B cell (primary cell): ENCODE measurements around the gene GMPR2. TPM values are rescaled to one million over a fixed set of nuclear protein-coding genes. Genes with fewer than 3 reads are reported as not detected.

Experiments used
- ATAC-seq: fragments of 200-7000 bp; cut with Tn5 transposase; one replicate; pipeline ENCODE4 v1.10.0; 2021; ENCODE audit warnings: low read depth, mild to moderate bottlenecking, moderate number of reproducible peaks, moderate library complexity
- CTCF ChIA-PET: fragments of 350-600 bp; sonication (Branson Sonifier 250); formaldehyde crosslinking; loops from one replicate; lab custom pipeline; 2021; ENCODE audit warnings: antibody characterized with exemption, inconsistent platforms; lab: Charles Lee
- POLR2A ChIA-PET: fragments of 350-600 bp; sonication (Branson Sonifier 250); formaldehyde crosslinking; loops from one replicate; lab custom pipeline; 2021; ENCODE audit warnings: antibody characterized with exemption; lab: Charles Lee
- DNase-seq: peaks from one replicate; pipeline ENCODE4 v3.0.0; 2013
- H2AFZ ChIP-seq: 2 replicates; pipeline ENCODE4 v1.6.1; 2012; ENCODE audit warnings: mild to moderate bottlenecking, low read depth, low read length; ENCODE audit not compliant: insufficient read depth, poor library complexity, severe bottlenecking
- H3K27ac ChIP-seq, 2 donors: 1 replicate in 1 of 2; 2 replicates in 1 of 2; pipeline ENCODE4 v1.5.1; 2012 to 2013; ENCODE audit warnings: low read length in 2 of 2, mild to moderate bottlenecking in 2 of 2, moderate library complexity in 1 of 2
- H3K27me3 ChIP-seq, 4 experiments: fragments of 200-600 bp in 1 of 4; sonication (generic) in 1 of 4; replicated peaks in 1 of 4; 1 replicate in 2 of 4; 2 replicates in 2 of 4; pipeline versions ENCODE4 v1.6.1 to v1.7.0; 2013 to 2016; ENCODE audit warnings: low read length in 3 of 4, mild to moderate bottlenecking in 2 of 4, mixed read lengths in 1 of 4, moderate library complexity in 1 of 4; ENCODE audit not compliant: insufficient read depth in 4 of 4, control insufficient read depth in 3 of 4; ENCODE audit errors: control extremely low read depth in 1 of 4
- H3K36me3 ChIP-seq, 2 experiments: replicated peaks in 1 of 2; 1 replicate in 1 of 2; 2 replicates in 1 of 2; pipeline versions ENCODE4 v1.6.1 to v1.7.1; 2013; ENCODE audit warnings: low read length in 1 of 2; ENCODE audit not compliant: insufficient read depth in 2 of 2, control insufficient read depth in 1 of 2; ENCODE audit errors: control extremely low read depth in 1 of 2, extremely low read depth in 1 of 2
- H3K4me1 ChIP-seq, 2 donors: fragments of 200-600 bp in 1 of 2; sonication (generic) in 1 of 2; 1 replicate in 1 of 2; 2 replicates in 1 of 2; pipeline versions ENCODE4 v1.5.1 to v1.6.1; 2013 to 2017; ENCODE audit warnings: low read length in 2 of 2; ENCODE audit not compliant: control insufficient read depth in 2 of 2, insufficient read depth in 2 of 2
- H3K4me2 ChIP-seq: replicated peaks from 2 replicates; pipeline ENCODE3; 2012; ENCODE audit warnings: mild to moderate bottlenecking, low read depth, low read length; ENCODE audit not compliant: poor library complexity, severe bottlenecking
- H3K4me3 ChIP-seq, 5 experiments: fragments of 200-600 bp in 1 of 5; sonication (generic) in 1 of 5; 1 replicate in 3 of 5; 2 replicates in 2 of 5; pipeline versions ENCODE4 v1.5.1 to v1.7.0; 2011 to 2016; ENCODE audit warnings: low read length in 4 of 5, mild to moderate bottlenecking in 4 of 5, low read depth in 2 of 5, control low read depth in 1 of 5, moderate library complexity in 1 of 5; ENCODE audit not compliant: insufficient read depth in 1 of 5; ENCODE audit errors: control extremely low read depth in 1 of 5, extremely low read depth in 1 of 5
- H3K79me2 ChIP-seq: fragments of 200-600 bp; sonication (generic); one replicate; pipeline ENCODE4 v1.6.0; 2016; ENCODE audit warnings: low read length; ENCODE audit not compliant: control insufficient read depth, insufficient read depth
- H3K9ac ChIP-seq: fragments of 200-600 bp; sonication (generic); 2 replicates; pipeline ENCODE4 v1.6.1; 2017; ENCODE audit warnings: mild to moderate bottlenecking, low read length, moderate library complexity
- H3K9me3 ChIP-seq, 3 donors: one replicate each; pipeline versions ENCODE4 v1.6.1 to v1.7.1; 2013; ENCODE audit warnings: low read length in 2 of 3; ENCODE audit not compliant: control insufficient read depth in 2 of 3, insufficient read depth in 1 of 3; ENCODE audit errors: control extremely low read depth in 1 of 3
- H4K20me1 ChIP-seq: 2 replicates; pipeline ENCODE4 v1.6.0; 2012; ENCODE audit warnings: mild to moderate bottlenecking, low read length; ENCODE audit not compliant: insufficient read depth, control insufficient read depth, poor library complexity, severe bottlenecking
- H3K27ac Mint-ChIP-seq: one replicate; pipeline ENCODE4 v1.8.0; 2021; ENCODE audit warnings: mixed read lengths
- H3K27me3 Mint-ChIP-seq: one replicate; pipeline ENCODE4 v1.8.0; 2021; ENCODE audit warnings: mixed read lengths
- H3K4me1 Mint-ChIP-seq: one replicate; pipeline ENCODE4 v1.8.0; 2021; ENCODE audit warnings: mixed read lengths
- H3K4me3 Mint-ChIP-seq: one replicate; pipeline ENCODE4 v1.8.0; 2021; ENCODE audit warnings: mixed read lengths
- H3K9me3 Mint-ChIP-seq: one replicate; pipeline ENCODE4 v1.8.0; 2022; ENCODE audit warnings: mixed read lengths; ENCODE audit not compliant: insufficient read depth
- EZH2 ChIP-seq: IDR thresholded peaks from 2 replicates; pipeline ENCODE4 v1.6.1; 2012; ENCODE audit warnings: borderline replicate concordance, low read depth, mild to moderate bottlenecking, moderate library complexity, low read length; ENCODE audit not compliant: insufficient read depth, poor library complexity, severe bottlenecking
- WGBS: methylation state at CpG from one replicate; pipeline ENCODE4 v1.1.5; 2013; ENCODE audit warnings: missing lambda C conversion rate; ENCODE audit not compliant: insufficient coverage; 5-methylcytosine and 5-hydroxymethylcytosine counted together
- intact Hi-C: fragments of 100-400 bp; cut with micrococcal nuclease; formaldehyde crosslinking; loops from one replicate; pipeline ENCODE4 v1.10.0; 2022
- polyA plus RNA-seq: library from polyadenylated mRNA; depleted of rRNA; stranded (reverse); fragments of >200 nt; gene quantifications from 2 replicates; pipeline ENCODE4 v1.2.3, GENCODE V29; 2012
- total RNA-seq, 2 donors: library from RNA; stranded (reverse); fragments of 120-200 nt in 1 of 2; gene quantifications; 1 replicate in 1 of 2; 2 replicates in 1 of 2; pipeline versions ENCODE4 v1.2.3 to v1.2.4, GENCODE V29; 2013 to 2022
- TF ChIP-seq, protein P1 (sequence below): fragments of 200-600 bp; IDR thresholded peaks from one replicate; pipeline ENCODE4 v1.8.0; 2022; ENCODE audit warnings: antibody characterized with exemption, mild to moderate bottlenecking

The GMPR2 gene
- total and polyA plus RNA-seq, 2 donors (not counting 1 experiment from before 2014, with no cell fraction given): 39.7 to 58.7 TPM

DNA sequence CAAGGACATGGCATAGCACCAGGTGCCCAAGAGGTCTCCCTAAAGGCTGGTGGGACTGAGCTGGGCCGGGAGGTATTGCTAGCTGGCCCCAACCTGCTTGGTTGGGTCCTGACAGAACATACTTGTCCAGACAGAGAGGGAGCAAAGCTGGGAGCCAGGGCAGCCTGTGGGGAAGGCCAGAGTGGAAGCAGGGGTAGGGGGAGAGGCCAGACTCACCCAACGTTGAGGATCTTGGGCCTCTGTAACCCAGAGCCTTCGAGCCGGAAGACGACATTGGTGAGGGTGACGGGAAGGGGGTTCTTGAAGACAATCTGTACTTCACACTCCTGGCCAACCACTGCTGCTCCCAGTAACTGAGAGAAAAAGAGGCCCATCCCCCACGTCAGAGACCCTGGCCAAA, 21.2 kb downstream of the GMPR2 start:
- no peaks in the 10 kb centered on the region for H3K4me1 Mint-ChIP-seq
- H3K4me3 ChIP-seq: no peak overlapping the region
- H3K4me1 ChIP-seq: no peaks in the 10 kb centered on the region
- H3K27me3 Mint-ChIP-seq: no peaks in the 10 kb centered on the region
- no peak overlapping the region for H3K4me3 Mint-ChIP-seq
- ChIA-PET CTCF (interaction anchor here (1.1 kb wide), 1 partner anchor 26 kb away, joined by 3 read pairs; no protein-coding TSS in a partner anchor), POLR2A (no interaction called here)
- no peak for ATAC-seq
- WGBS: 89% methylated on average over 3 of the region's 7 CpGs
- no peak overlapping the region for H3K9ac ChIP-seq
- TF ChIP-seq, protein P1, sequence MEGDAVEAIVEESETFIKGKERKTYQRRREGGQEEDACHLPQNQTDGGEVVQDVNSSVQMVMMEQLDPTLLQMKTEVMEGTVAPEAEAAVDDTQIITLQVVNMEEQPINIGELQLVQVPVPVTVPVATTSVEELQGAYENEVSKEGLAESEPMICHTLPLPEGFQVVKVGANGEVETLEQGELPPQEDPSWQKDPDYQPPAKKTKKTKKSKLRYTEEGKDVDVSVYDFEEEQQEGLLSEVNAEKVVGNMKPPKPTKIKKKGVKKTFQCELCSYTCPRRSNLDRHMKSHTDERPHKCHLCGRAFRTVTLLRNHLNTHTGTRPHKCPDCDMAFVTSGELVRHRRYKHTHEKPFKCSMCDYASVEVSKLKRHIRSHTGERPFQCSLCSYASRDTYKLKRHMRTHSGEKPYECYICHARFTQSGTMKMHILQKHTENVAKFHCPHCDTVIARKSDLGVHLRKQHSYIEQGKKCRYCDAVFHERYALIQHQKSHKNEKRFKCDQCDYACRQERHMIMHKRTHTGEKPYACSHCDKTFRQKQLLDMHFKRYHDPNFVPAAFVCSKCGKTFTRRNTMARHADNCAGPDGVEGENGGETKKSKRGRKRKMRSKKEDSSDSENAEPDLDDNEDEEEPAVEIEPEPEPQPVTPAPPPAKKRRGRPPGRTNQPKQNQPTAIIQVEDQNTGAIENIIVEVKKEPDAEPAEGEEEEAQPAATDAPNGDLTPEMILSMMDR: no peak
- TF ChIP-seq EZH2: no peak
- H3K4me2 ChIP-seq: no peak overlapping the region
- H3K9me3 ChIP-seq: no peaks in the 10 kb centered on the region
- no peaks in the 10 kb centered on the region for H4K20me1 ChIP-seq
- intact Hi-C loops: no loop called here
- no peak for DNase-seq
- H3K27ac ChIP-seq: no peak overlapping the region
- H3K36me3 ChIP-seq: peaks cover 0 to 28% of the 10 kb centered on the region in 2 experiments
- H3K9me3 Mint-ChIP-seq: no peaks in the 10 kb centered on the region
- H3K27me3 ChIP-seq: no peaks in the 10 kb centered on the region
- H3K27ac Mint-ChIP-seq: no peak overlapping the region
- H3K79me2 ChIP-seq: no peaks in the 10 kb centered on the region
- H2AFZ ChIP-seq: no peak overlapping the region

DNA sequence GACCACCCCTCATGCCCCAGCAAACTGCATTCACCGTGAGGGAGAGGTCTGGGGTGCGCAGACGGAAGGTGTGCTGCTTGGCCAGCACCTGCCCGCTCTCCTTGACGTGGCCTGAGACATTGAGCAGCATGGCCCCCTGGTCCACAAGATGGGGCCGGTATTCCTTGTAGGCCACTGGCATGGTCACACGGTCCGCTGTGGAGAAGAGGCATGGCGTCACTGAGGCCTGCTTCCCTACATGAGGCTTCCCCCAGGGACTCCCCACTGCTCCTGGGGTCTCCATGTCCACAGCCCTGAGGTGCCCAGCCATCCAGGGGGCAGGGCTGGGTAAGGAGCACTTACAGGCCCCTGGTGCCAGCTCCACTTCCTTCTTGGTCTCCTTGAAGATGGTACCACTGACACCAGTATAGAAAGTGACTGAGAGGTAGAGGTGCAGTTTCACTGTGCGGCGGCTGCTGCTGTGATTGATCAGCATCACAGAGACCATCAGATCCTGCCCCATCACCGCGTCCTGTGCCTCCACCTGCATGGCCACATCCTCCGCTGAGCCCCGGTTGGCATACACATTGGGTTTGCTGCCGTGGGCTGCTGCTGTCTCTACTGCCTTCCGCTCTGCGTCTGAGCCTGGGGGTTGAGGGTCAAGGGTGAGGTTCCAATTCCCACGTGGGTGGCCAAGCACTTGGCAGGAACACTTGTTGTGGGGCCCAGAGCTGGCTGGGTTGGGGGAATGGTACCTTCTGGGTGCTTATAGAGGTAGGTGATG, 22.1 kb downstream of the GMPR2 start:
- H3K4me1 Mint-ChIP-seq: no peaks in the 10 kb centered on the region
- Histone ChIP-seq H3K36me3 (peaks cover 0 to 28% of the 10 kb centered on the region in 2 experiments), H3K27me3 (no peaks in the 10 kb centered on the region), H2AFZ (no peak overlapping the region), H3K4me2 (no peak overlapping the region), H3K9ac (no peak overlapping the region), H4K20me1 (no peaks in the 10 kb centered on the region), H3K27ac (no peak overlapping the region), H3K4me3 (no peak overlapping the region), H3K4me1 (no peaks in the 10 kb centered on the region), H3K79me2 (no peaks in the 10 kb centered on the region), H3K9me3 (no peaks in the 10 kb centered on the region)
- WGBS: 99% methylated on average over 19 of the region's 19 CpGs
- POLR2A ChIA-PET: no interaction called here
- H3K9me3 Mint-ChIP-seq: no peaks in the 10 kb centered on the region
- intact Hi-C loops: no loop called here
- no peak for TF ChIP-seq EZH2
- TF ChIP-seq, protein P1: no peak
- H3K4me3 Mint-ChIP-seq: no peak overlapping the region
- CTCF ChIA-PET: interaction anchor here (1.1 kb wide), 1 partner anchor 25 kb away, joined by 3 read pairs; no protein-coding TSS in a partner anchor
- H3K27me3 Mint-ChIP-seq: no peaks in the 10 kb centered on the region
- ATAC-seq (no peak), DNase-seq (no peak)
- H3K27ac Mint-ChIP-seq: no peak overlapping the region
